ENCODE data around the gene ZNF714. TPM values are rescaled to one million over a fixed set of nuclear protein-coding genes. Genes with fewer than 3 reads are reported as not detected.

ZNF714 gene
- total and polyA plus RNA-seq, 2 of the 8 experiments (the other 6 are each of a cell fraction or from before 2014, with no cell fraction given), result 16.4 to 74.2 TPM

DNA sequence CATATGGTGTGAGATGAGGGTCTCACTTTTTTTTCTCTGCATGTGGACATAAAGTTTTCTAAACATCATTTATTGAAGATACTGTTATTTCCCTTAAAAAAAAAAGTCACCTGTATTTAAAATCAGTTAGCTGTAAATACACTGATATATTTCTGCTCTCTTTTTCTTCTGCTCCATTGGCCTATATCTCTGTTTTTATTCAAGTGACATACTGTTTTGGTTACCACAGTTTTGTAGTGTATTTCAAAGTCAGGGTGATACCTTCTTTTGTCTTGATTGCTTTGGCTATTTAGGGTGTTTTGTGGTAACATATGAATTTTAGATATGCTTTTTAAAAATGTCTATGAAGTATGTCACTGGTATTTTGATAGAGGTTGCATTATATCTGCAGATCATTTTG is 44.1 kb downstream of the ZNF714 start:
- no peak overlapping the region for H2BK15ac ChIP-seq (ENCODE audit: low read length)
- H4K91ac ChIP-seq (replicated peaks; ENCODE audit: insufficient read length, low read length), result no peak overlapping the region
- DNase-seq (ENCODE audit: low read depth in 1 of 2, low spot score in 2 of 2), result no peak
- peaks cover 0 to 11% (median 0%) of the 10 kb centered on the region in 4 experiments; a peak in 1 of 8 replicates for H3K36me3 ChIP-seq (ENCODE audit: control insufficient read depth in 2 of 4, insufficient read depth in 4 of 4, low read length in 3 of 4)
- no peak overlapping the region for H3K56ac ChIP-seq (replicated peaks; ENCODE audit: insufficient read length, low read depth, low read length)
- H3K18ac ChIP-seq (ENCODE audit: extremely low read depth, low read length), result no peak overlapping the region
- no peaks in the 10 kb centered on the region for H4K20me1 ChIP-seq (replicated peaks in 1 of 2; ENCODE audit: control insufficient read depth in 1 of 2, insufficient read depth in 2 of 2, low read length in 2 of 2)
- H3K27ac ChIP-seq (ENCODE audit: low read depth, low read length), result no peak overlapping the region
- H3K14ac ChIP-seq (ENCODE audit: insufficient read length), result no peak overlapping the region
- H2AFZ ChIP-seq (ENCODE audit: low read length), result no peak overlapping the region
- FAIRE-seq, result no peak
- H2BK12ac ChIP-seq (ENCODE audit: low read depth, low read length), result no peak overlapping the region
- no peaks in the 10 kb centered on the region; a peak in 1 of 7 replicates for H3K4me1 ChIP-seq (replicated peaks in 1 of 4; ENCODE audit: control insufficient read depth in 3 of 4, insufficient read depth in 4 of 4, low read length in 3 of 4)
- H2BK5ac ChIP-seq (ENCODE audit: low read depth, low read length), result no peak overlapping the region
- no peak overlapping the region for H2AK5ac ChIP-seq (ENCODE audit: low read depth, low read length)
- no peak overlapping the region for H4K5ac ChIP-seq (ENCODE audit: insufficient read length, low read depth, low read length)
- H4K8ac ChIP-seq (ENCODE audit: extremely low read depth, insufficient read depth, low read length), result no peak overlapping the region
- H3K79me1 ChIP-seq (ENCODE audit: low read depth, low read length), result no peaks in the 10 kb centered on the region
- no peak overlapping the region for H3K9ac ChIP-seq (replicated peaks in 1 of 4; ENCODE audit: extremely low read depth in 1 of 4, low read depth in 3 of 4, low read length in 3 of 4)
- no peaks in the 10 kb centered on the region for H3K23me2 ChIP-seq (ENCODE audit: low read depth, low read length)
- ChIA-PET POLR2A (ENCODE audit: partially characterized antibody) (interaction anchor here (1.1 kb wide), 2 partner anchors 9 kb away, joined by 3 read pairs; no protein-coding TSS in a partner anchor), CTCF (ENCODE audit: partially characterized antibody) (interaction anchor here (0.6 kb wide), 1 partner anchor 504 kb away, joined by 4 read pairs; no protein-coding TSS in a partner anchor)
- H3K27me3 ChIP-seq (replicated peaks in 1 of 4; ENCODE audit: control insufficient read depth in 3 of 4, extremely low read depth in 1 of 4, insufficient read depth in 3 of 4, low read length in 3 of 4), result no peaks in the 10 kb centered on the region
- H2BK120ac ChIP-seq (replicated peaks; ENCODE audit: low read depth, low read length), result no peak overlapping the region
- no peak overlapping the region for H3K4me2 ChIP-seq (ENCODE audit: insufficient read depth in 1 of 2, low read depth in 2 of 2, low read length in 2 of 2)
- H3K9me3 ChIP-seq (ENCODE audit: insufficient read depth in 2 of 2, low read depth in 1 of 2, low read length in 1 of 2), result no peaks in the 10 kb centered on the region
- no peaks in the 10 kb centered on the region for H3K79me2 ChIP-seq (ENCODE audit: control insufficient read depth in 1 of 2, insufficient read depth in 2 of 2, low read length in 2 of 2)
- H3K23ac ChIP-seq (ENCODE audit: insufficient read length), result no peak overlapping the region
- H3K4me3 ChIP-seq (ENCODE audit: extremely low read depth in 1 of 4, insufficient read depth in 2 of 4, low read depth in 3 of 4, low read length in 4 of 4), result no peak overlapping the region
- no peak overlapping the region for H2BK20ac ChIP-seq (ENCODE audit: low read length)
- no peak overlapping the region for H3K4ac ChIP-seq (replicated peaks; ENCODE audit: insufficient read length, low read depth, low read length)
- TF ChIP-seq, protein P1, sequence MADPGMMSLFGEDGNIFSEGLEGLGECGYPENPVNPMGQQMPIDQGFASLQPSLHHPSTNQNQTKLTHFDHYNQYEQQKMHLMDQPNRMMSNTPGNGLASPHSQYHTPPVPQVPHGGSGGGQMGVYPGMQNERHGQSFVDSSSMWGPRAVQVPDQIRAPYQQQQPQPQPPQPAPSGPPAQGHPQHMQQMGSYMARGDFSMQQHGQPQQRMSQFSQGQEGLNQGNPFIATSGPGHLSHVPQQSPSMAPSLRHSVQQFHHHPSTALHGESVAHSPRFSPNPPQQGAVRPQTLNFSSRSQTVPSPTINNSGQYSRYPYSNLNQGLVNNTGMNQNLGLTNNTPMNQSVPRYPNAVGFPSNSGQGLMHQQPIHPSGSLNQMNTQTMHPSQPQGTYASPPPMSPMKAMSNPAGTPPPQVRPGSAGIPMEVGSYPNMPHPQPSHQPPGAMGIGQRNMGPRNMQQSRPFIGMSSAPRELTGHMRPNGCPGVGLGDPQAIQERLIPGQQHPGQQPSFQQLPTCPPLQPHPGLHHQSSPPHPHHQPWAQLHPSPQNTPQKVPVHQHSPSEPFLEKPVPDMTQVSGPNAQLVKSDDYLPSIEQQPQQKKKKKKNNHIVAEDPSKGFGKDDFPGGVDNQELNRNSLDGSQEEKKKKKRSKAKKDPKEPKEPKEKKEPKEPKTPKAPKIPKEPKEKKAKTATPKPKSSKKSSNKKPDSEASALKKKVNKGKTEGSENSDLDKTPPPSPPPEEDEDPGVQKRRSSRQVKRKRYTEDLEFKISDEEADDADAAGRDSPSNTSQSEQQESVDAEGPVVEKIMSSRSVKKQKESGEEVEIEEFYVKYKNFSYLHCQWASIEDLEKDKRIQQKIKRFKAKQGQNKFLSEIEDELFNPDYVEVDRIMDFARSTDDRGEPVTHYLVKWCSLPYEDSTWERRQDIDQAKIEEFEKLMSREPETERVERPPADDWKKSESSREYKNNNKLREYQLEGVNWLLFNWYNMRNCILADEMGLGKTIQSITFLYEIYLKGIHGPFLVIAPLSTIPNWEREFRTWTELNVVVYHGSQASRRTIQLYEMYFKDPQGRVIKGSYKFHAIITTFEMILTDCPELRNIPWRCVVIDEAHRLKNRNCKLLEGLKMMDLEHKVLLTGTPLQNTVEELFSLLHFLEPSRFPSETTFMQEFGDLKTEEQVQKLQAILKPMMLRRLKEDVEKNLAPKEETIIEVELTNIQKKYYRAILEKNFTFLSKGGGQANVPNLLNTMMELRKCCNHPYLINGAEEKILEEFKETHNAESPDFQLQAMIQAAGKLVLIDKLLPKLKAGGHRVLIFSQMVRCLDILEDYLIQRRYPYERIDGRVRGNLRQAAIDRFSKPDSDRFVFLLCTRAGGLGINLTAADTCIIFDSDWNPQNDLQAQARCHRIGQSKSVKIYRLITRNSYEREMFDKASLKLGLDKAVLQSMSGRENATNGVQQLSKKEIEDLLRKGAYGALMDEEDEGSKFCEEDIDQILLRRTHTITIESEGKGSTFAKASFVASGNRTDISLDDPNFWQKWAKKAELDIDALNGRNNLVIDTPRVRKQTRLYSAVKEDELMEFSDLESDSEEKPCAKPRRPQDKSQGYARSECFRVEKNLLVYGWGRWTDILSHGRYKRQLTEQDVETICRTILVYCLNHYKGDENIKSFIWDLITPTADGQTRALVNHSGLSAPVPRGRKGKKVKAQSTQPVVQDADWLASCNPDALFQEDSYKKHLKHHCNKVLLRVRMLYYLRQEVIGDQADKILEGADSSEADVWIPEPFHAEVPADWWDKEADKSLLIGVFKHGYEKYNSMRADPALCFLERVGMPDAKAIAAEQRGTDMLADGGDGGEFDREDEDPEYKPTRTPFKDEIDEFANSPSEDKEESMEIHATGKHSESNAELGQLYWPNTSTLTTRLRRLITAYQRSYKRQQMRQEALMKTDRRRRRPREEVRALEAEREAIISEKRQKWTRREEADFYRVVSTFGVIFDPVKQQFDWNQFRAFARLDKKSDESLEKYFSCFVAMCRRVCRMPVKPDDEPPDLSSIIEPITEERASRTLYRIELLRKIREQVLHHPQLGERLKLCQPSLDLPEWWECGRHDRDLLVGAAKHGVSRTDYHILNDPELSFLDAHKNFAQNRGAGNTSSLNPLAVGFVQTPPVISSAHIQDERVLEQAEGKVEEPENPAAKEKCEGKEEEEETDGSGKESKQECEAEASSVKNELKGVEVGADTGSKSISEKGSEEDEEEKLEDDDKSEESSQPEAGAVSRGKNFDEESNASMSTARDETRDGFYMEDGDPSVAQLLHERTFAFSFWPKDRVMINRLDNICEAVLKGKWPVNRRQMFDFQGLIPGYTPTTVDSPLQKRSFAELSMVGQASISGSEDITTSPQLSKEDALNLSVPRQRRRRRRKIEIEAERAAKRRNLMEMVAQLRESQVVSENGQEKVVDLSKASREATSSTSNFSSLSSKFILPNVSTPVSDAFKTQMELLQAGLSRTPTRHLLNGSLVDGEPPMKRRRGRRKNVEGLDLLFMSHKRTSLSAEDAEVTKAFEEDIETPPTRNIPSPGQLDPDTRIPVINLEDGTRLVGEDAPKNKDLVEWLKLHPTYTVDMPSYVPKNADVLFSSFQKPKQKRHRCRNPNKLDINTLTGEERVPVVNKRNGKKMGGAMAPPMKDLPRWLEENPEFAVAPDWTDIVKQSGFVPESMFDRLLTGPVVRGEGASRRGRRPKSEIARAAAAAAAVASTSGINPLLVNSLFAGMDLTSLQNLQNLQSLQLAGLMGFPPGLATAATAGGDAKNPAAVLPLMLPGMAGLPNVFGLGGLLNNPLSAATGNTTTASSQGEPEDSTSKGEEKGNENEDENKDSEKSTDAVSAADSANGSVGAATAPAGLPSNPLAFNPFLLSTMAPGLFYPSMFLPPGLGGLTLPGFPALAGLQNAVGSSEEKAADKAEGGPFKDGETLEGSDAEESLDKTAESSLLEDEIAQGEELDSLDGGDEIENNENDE (IDR thresholded peaks at IDR 0.05; ENCODE audit: insufficient replicate concordance, low read length), result no peak
